ENCODE measurements around the gene KIFC1. TPM values are rescaled to one million over a fixed set of nuclear protein-coding genes. Genes with fewer than 3 reads are reported as not detected.
A peak's percentile ranks its signal among the peaks of the same experiment; 100 is the strongest.

Gene KIFC1
- total and polyA plus RNA-seq, 9 of the 15 experiments (the other 6 are each of a cell fraction or from before 2014, with no cell fraction given) = 1.3 to 95.2 (median 76.9) TPM

- TF ChIP-seq ETV5 (CRISPR knock-in tag; IDR thresholded peaks at IDR 0.05; ENCODE audit: low read depth) (no peak), ZNF316 (IDR thresholded peaks at IDR 0.05) (no peak), HINFP (tag; conservative IDR thresholded peaks at IDR 0.05; ENCODE audit: low read depth) (no peak), POU5F1 (IDR thresholded peaks at IDR 0.05; ENCODE audit: borderline replicate concordance, low read depth, low read length, partially characterized antibody) (no peak), BRD9 (IDR thresholded peaks at IDR 0.05; ENCODE audit: low read depth, partially characterized antibody) (peak; percentile 26), RBM15 (IDR thresholded peaks at IDR 0.05; ENCODE audit: insufficient read depth, low read length) (no peak), ZFP1 (CRISPR knock-in tag; IDR thresholded peaks at IDR 0.05) (no peak), ZNF79 (CRISPR knock-in tag; IDR thresholded peaks at IDR 0.05; ENCODE audit: low read depth) (no peak), MTA2 (IDR thresholded peaks at IDR 0.05; ENCODE audit: low read depth) (no peak), NRF1 (conservative IDR thresholded peaks at IDR 0.05 in 1 of 2, IDR thresholded peaks at IDR 0.05 in 1 of 2) (no peak), ELF4 (CRISPR knock-in tag; IDR thresholded peaks at IDR 0.05) (no peak), ILF3 (IDR thresholded peaks at IDR 0.05; ENCODE audit: borderline replicate concordance) (no peak), CTCFL (IDR thresholded peaks at IDR 0.05; ENCODE audit: borderline replicate concordance, insufficient read depth, low read depth, low read length, poor library complexity, severe bottlenecking) (no peak), XRCC5 (IDR thresholded peaks at IDR 0.05; ENCODE audit: low read depth, low read length) (no peak), LARP7 (IDR thresholded peaks at IDR 0.05) (0 out of 2 replicates have a peak, but pooled peaks have one; percentile 53), NFRKB (IDR thresholded peaks at IDR 0.05; ENCODE audit: low read depth) (0 out of 2 replicates have a peak, but pooled peaks have one; percentile 55), CHCHD3 (CRISPR knock-in tag; IDR thresholded peaks at IDR 0.05) (no peak), PTBP1 (IDR thresholded peaks at IDR 0.05; ENCODE audit: low read depth, low read length) (no peak), ZBTB2 (IDR thresholded peaks at IDR 0.05) (no peak), ARHGAP35 (IDR thresholded peaks at IDR 0.05; ENCODE audit: partially characterized antibody) (no peak), RFX7 (CRISPR knock-in tag; IDR thresholded peaks at IDR 0.05) (no peak), GATAD2A (IDR thresholded peaks at IDR 0.05) (peak; percentile 25; the same call in 1 of the 2 replicates), TAF15 (IDR thresholded peaks at IDR 0.05; ENCODE audit: low read depth, low read length) (no peak), ZNF778 (CRISPR knock-in tag; IDR thresholded peaks at IDR 0.05) (no peak), SMARCE1 (IDR thresholded peaks at IDR 0.05) (peak; percentile 21; the same call in 1 of the 2 replicates), SRF (CRISPR knock-in tag; IDR thresholded peaks at IDR 0.05) (no peak)
These were observed 28.2 kb downstream of the KIFC1 start, which contains the start of gene SYNGAP1 (continued) for GRCh38 chr6:33419580-33420490.
